ENCODE measurements around the gene SPNS3.

DNA sequence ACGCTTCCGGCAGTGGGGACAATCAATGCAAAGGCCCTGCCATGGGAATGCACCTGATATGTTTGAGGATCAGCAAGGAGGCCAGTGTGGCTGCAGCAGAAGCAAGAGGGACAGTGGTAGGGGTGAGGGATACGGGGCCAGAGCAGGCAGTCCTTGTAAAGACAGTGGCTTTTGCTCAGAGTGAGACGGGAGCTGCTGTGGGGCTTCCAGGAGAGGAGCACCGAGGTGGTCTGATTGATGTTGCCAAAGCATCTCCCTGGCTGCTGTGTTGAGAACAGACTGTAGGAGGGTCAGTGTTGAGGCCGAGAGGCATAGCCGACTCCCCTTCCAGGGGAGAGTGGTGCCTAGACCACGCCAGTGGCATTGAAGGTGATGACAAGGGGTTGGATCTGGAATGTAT lies 53.6 kb downstream of the SPNS3 start:
- TF ChIP-seq, protein P1, sequence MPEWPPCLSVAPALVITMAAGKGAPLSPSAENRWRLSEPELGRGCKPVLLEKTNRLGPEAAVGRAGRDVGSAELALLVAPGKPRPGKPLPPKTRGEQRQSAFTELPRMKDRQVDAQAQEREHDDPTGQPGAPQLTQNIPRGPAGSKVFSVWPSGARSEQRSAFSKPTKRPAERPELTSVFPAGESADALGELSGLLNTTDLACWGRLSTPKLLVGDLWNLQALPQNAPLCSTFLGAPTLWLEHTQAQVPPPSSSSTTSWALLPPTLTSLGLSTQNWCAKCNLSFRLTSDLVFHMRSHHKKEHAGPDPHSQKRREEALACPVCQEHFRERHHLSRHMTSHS (tag by site-specific recombination; IDR thresholded peaks at IDR 0.05): no peak
- TF ChIP-seq, protein P2, sequence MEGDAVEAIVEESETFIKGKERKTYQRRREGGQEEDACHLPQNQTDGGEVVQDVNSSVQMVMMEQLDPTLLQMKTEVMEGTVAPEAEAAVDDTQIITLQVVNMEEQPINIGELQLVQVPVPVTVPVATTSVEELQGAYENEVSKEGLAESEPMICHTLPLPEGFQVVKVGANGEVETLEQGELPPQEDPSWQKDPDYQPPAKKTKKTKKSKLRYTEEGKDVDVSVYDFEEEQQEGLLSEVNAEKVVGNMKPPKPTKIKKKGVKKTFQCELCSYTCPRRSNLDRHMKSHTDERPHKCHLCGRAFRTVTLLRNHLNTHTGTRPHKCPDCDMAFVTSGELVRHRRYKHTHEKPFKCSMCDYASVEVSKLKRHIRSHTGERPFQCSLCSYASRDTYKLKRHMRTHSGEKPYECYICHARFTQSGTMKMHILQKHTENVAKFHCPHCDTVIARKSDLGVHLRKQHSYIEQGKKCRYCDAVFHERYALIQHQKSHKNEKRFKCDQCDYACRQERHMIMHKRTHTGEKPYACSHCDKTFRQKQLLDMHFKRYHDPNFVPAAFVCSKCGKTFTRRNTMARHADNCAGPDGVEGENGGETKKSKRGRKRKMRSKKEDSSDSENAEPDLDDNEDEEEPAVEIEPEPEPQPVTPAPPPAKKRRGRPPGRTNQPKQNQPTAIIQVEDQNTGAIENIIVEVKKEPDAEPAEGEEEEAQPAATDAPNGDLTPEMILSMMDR (tag by site-specific recombination; IDR thresholded peaks at IDR 0.05): no peak
- TF ChIP-seq, protein P3, sequence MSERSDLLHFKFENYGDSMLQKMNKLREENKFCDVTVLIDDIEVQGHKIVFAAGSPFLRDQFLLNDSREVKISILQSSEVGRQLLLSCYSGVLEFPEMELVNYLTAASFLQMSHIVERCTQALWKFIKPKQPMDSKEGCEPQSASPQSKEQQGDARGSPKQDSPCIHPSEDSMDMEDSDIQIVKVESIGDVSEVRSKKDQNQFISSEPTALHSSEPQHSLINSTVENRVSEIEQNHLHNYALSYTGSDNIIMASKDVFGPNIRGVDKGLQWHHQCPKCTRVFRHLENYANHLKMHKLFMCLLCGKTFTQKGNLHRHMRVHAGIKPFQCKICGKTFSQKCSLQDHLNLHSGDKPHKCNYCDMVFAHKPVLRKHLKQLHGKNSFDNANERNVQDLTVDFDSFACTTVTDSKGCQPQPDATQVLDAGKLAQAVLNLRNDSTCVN (tag by site-specific recombination; optimal IDR thresholded peaks at IDR 0.05): no peak
- TF ChIP-seq ZNF747 (tag by site-specific recombination; IDR thresholded peaks at IDR 0.05): no peak
- TF ChIP-seq ZNF311 (tag by site-specific recombination; IDR thresholded peaks at IDR 0.05; ENCODE audit: borderline replicate concordance): no peak
- TF ChIP-seq ZNF629 (tag by site-specific recombination; IDR thresholded peaks at IDR 0.05): no peak
- TF ChIP-seq, protein P4, sequence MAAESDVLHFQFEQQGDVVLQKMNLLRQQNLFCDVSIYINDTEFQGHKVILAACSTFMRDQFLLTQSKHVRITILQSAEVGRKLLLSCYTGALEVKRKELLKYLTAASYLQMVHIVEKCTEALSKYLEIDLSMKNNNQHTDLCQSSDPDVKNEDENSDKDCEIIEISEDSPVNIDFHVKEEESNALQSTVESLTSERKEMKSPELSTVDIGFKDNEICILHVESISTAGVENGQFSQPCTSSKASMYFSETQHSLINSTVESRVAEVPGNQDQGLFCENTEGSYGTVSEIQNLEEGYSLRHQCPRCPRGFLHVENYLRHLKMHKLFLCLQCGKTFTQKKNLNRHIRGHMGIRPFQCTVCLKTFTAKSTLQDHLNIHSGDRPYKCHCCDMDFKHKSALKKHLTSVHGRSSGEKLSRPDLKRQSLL (tag by site-specific recombination; IDR thresholded peaks at IDR 0.05): no peak
- no peak for TF ChIP-seq GLIS2 (tag by site-specific recombination; IDR thresholded peaks at IDR 0.05)
- no peak for TF ChIP-seq ZBTB1 (tag by site-specific recombination; IDR thresholded peaks at IDR 0.05)
- TF ChIP-seq YY1 (tag by site-specific recombination; IDR thresholded peaks at IDR 0.05): no peak
- TF ChIP-seq, protein P5, sequence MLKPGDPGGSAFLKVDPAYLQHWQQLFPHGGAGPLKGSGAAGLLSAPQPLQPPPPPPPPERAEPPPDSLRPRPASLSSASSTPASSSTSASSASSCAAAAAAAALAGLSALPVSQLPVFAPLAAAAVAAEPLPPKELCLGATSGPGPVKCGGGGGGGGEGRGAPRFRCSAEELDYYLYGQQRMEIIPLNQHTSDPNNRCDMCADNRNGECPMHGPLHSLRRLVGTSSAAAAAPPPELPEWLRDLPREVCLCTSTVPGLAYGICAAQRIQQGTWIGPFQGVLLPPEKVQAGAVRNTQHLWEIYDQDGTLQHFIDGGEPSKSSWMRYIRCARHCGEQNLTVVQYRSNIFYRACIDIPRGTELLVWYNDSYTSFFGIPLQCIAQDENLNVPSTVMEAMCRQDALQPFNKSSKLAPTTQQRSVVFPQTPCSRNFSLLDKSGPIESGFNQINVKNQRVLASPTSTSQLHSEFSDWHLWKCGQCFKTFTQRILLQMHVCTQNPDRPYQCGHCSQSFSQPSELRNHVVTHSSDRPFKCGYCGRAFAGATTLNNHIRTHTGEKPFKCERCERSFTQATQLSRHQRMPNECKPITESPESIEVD (tag by site-specific recombination; IDR thresholded peaks at IDR 0.05): no peak
- TF ChIP-seq ZNF416 (tag by site-specific recombination; IDR thresholded peaks at IDR 0.05): no peak
- TF ChIP-seq PRDM1 (tag by site-specific recombination; IDR thresholded peaks at IDR 0.05): no peak
- TF ChIP-seq ZNF121 (tag by site-specific recombination; IDR thresholded peaks at IDR 0.05): no peak

Measured in HEK293 (cell line).